ENCODE measurements around the gene CATSPER1. TPM values are rescaled to one million over a fixed set of nuclear protein-coding genes. Genes with fewer than 3 reads are reported as not detected.

CATSPER1 gene
- total RNA-seq, 1 experiment from 2014 or later: not detected

- Histone ChIP-seq H3K36me3 (ENCODE audit: insufficient read depth, low read length, poor library complexity, severe bottlenecking) (no peaks in the 10 kb centered on the region), H3K9me3 (ENCODE audit: low read depth, low read length, poor library complexity, severe bottlenecking) (no peaks in the 10 kb centered on the region), H3K27ac (ENCODE audit: low read depth, low read length, poor library complexity, severe bottlenecking) (no peak overlapping the region), H3K27me3 (replicated peaks; ENCODE audit: insufficient read depth, low read depth, low read length, poor library complexity) (no peaks in the 10 kb centered on the region), H3K4me3 (ENCODE audit: low read depth, low read length, poor library complexity, severe bottlenecking) (no peak overlapping the region), H3K4me1 (ENCODE audit: insufficient read depth, low read length, poor library complexity, severe bottlenecking) (peaks cover 6% of the 10 kb centered on the region)
- CTCF ChIA-PET: interaction anchor here (0.5 to 1.8 kb wide), 10 partner anchors 9 to 118 kb away, joined by 3 to 12 read pairs (median 6); partner anchors contain the start of gene BANF1
- TF ChIP-seq CTCF (conservative IDR thresholded peaks at IDR 0.05; ENCODE audit: low read depth, low read length) (peak; percentile 100), EZH2 (IDR thresholded peaks at IDR 0.05; ENCODE audit: borderline replicate concordance, low read depth, low read length, poor library complexity, severe bottlenecking) (no peak)
- BruUV-seq (replicated peaks): no TSS peak
- POLR2A ChIA-PET (ENCODE audit: low non-redundant PET): no interaction called here
- DNase-seq (ENCODE audit: low spot score): peak; percentile 92
- intact Hi-C loops (cut with micrococcal nuclease; ENCODE audit: unreplicated experiment): no loop called here
Measured at GRCh38 chr11:66045177-66045639, 18.9 kb upstream of the CATSPER1 start.

- Histone ChIP-seq H3K27me3 (replicated peaks; ENCODE audit: insufficient read depth, low read depth, low read length, poor library complexity) (no peaks in the 10 kb centered on the region), H3K4me3 (ENCODE audit: low read depth, low read length, poor library complexity, severe bottlenecking) (no peak overlapping the region), H3K9me3 (ENCODE audit: low read depth, low read length, poor library complexity, severe bottlenecking) (no peaks in the 10 kb centered on the region), H3K4me1 (ENCODE audit: insufficient read depth, low read length, poor library complexity, severe bottlenecking) (peaks cover 6% of the 10 kb centered on the region), H3K27ac (ENCODE audit: low read depth, low read length, poor library complexity, severe bottlenecking) (no peak overlapping the region), H3K36me3 (ENCODE audit: insufficient read depth, low read length, poor library complexity, severe bottlenecking) (no peaks in the 10 kb centered on the region)
- no TSS peak for BruUV-seq (replicated peaks)
- POLR2A ChIA-PET (ENCODE audit: low non-redundant PET): no interaction called here
- intact Hi-C loops (cut with micrococcal nuclease; ENCODE audit: unreplicated experiment): no loop called here
- CTCF ChIA-PET: interaction anchor here (0.6 to 1.8 kb wide), 7 partner anchors 9 to 91 kb away, joined by 3 to 12 read pairs (median 5); partner anchors contain the start of gene BANF1
- no peak for TF ChIP-seq EZH2 (IDR thresholded peaks at IDR 0.05; ENCODE audit: borderline replicate concordance, low read depth, low read length, poor library complexity, severe bottlenecking)
- TF ChIP-seq CTCF (conservative IDR thresholded peaks at IDR 0.05; ENCODE audit: low read depth, low read length): no peak
- no peak for DNase-seq (ENCODE audit: low spot score)
Measured at GRCh38 chr11:66044757-66045156, 18.5 kb upstream of the CATSPER1 start.

- Histone ChIP-seq H3K4me1 (ENCODE audit: insufficient read depth, low read length, poor library complexity, severe bottlenecking) (peaks cover 3% of the 10 kb centered on the region), H3K27ac (ENCODE audit: low read depth, low read length, poor library complexity, severe bottlenecking) (no peak overlapping the region), H3K27me3 (replicated peaks; ENCODE audit: insufficient read depth, low read depth, low read length, poor library complexity) (no peaks in the 10 kb centered on the region), H3K9me3 (ENCODE audit: low read depth, low read length, poor library complexity, severe bottlenecking) (no peaks in the 10 kb centered on the region), H3K4me3 (ENCODE audit: low read depth, low read length, poor library complexity, severe bottlenecking) (no peak overlapping the region), H3K36me3 (ENCODE audit: insufficient read depth, low read length, poor library complexity, severe bottlenecking) (no peaks in the 10 kb centered on the region)
- TF ChIP-seq CTCF (conservative IDR thresholded peaks at IDR 0.05; ENCODE audit: low read depth, low read length): no peak
- no peak for TF ChIP-seq EZH2 (IDR thresholded peaks at IDR 0.05; ENCODE audit: borderline replicate concordance, low read depth, low read length, poor library complexity, severe bottlenecking)
- BruUV-seq (replicated peaks): no TSS peak
- DNase-seq (ENCODE audit: low spot score): no peak
- intact Hi-C loops (cut with micrococcal nuclease; ENCODE audit: unreplicated experiment): no loop called here
- CTCF ChIA-PET: interaction anchor here (0.5 to 0.6 kb wide), 2 partner anchors 11 to 21 kb away, joined by 3 read pairs; no protein-coding TSS in a partner anchor
- POLR2A ChIA-PET (ENCODE audit: low non-redundant PET): no interaction called here
Measured at GRCh38 chr11:66042996-66043906, 17.0 kb upstream of the CATSPER1 start.

Data from A673 (cell line).